Kidney capillary endothelial cell (primary cell): ENCODE results near the gene CD300LG.
"Not testable (repeated sequence)": the region's sequence is repeated elsewhere in the genome, so short reads cannot be mapped to it uniquely, and the experiment has no call there.

Source experiments
- DNase-seq: peaks from one replicate; pipeline ENCODE4 v3.0.0-alpha.2; 2018; ENCODE audit warnings: low spot score

CD300LG gene

DNA sequence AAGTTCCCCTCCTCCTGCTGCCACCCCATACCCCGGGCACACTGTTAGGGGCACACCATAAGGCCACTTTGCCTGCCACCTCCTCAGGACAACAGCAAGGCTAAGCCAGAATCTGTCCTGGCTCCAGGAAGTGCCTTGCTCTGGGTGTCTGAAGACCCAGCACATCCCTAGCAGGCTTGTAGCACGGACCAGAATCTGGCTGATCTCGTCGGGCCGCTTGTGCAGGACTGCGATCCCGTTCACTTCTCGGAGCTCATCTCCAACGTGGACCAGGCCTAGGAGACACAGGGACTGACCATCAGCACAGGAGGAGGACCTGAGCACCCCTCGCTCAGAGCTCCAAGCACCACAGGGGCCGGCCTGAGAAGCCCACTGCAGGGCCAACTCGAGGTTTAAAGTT lies 21.4 kb upstream of the CD300LG start:
- no peak for DNase-seq

- no peak for DNase-seq
These were observed 20.8 kb upstream of the CD300LG start for GRCh38 chr17:43826206-43826605.

- no peak for DNase-seq
These were observed 19.4 kb upstream of the CD300LG start for GRCh38 chr17:43827596-43827995.

DNA sequence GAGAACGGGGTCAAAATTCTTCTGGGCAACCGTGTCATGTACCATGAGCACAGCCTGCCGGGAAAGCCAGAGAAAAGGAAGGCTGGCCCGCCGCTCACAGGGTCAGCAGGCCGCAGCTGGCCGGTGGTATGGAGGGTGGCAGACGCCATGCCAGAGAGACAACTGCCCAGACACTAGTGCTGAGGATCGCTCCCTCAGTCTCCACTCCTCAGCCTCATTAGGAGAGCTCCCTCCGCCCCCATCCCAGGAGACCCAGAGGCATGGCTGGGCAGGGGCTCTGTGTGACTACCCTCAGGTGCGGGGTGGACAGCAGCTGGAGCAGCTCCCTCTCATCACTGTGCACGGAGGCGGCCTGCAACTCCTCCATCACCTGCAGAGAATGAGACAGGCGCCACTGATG lies 17.2 kb upstream of the CD300LG start:
- no peak for DNase-seq

DNA sequence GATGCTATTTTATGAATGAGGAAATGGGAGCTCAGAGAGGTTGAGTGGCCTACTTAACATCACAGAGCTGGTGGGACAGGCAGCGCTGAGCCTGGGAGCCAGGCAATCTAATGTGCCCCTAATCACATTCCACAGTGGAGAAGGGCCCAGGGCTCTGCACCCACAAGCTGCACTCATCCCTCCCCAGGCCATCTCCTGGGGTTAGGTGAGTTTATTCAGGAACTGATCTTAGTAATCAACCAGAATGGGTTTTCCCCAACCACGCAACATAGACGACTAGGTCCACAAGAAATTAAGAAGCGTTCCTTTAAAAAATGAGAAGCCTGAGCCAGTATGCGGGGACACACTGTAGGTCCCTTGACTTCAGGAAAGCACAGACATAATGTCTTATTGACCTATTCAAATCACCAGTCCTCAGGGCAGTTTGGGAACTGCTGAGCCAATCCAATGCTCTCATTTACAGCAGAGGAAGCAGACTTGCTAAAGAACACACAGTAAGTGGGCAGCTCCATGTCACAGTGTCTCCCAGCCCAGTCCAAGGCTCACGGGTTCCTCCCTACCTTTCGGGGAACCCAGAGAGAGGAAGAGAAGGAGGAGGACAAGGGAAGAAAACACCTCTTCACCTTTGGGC lies 16.4 kb upstream of the CD300LG start:
- no peak for DNase-seq

- no peak for DNase-seq
These were observed 15.3 kb upstream of the CD300LG start for GRCh38 chr17:43831633-43832032.

DNA sequence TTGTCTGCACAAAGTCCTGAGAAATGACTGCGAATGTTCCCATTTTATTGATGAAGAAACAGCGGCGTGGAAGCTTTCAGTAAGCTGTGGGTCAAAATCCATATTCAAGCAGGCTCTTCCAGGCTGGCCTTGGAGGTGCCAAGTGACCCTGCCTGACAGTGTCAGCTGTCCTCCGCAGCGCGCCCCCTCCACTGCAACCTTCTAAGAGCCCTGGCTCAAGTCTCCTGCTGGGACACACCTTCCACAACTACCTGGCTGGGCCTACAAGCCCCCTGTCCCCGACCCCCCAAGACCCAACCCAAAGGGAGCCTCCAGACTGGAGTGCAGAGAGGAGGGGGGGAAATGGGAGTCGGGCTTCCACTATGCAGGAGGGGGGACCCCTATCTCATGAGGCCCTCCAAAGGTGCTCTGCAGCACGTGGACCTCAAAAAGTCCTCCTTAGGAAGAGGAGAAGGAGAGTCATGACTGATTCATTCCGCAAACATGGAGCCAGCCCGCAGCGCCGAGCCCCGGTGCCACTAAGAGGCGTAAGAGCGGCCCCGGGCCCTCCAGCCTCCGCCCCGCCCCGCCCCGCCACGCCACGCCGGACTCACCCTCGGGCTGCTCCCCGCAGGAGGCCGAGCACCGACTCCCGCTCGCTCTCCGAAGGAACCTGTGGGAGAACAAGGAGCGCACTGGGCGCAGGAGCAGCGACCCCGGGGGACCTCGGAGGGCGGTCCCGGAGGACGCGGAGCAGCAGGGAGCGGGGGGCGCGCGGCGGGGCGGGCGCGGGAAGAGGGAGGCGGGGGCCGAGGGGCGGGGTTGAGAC lies 14.6 kb upstream of the CD300LG start:
- no peak for DNase-seq

GRCh38 chr17:43832976-43833829 lies 13.8 kb upstream of the CD300LG start, which contains the start of gene MPP3:
MPP3 (minus strand) TSS chr17:43833146; CDS start chr17:43831906, 1,240 bp downstream.
- no peak for DNase-seq

DNA sequence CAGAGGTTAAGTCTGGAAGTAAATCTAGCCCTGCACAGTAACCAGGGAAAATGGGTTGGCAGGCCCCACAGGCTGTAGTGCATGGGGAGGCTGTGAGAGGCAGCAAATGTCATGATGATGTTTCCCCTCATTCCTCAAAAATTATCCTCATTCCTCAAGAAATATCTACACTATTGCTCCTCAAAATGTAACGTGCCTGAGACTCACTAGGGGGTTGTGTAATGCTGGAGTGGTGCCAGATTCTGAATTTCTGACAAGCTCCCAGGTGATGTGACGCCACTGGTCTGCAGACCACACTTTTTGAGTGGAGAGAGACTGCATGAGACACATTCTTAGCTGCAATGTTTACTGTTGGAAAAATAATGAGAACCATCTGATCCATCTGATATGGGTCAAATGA lies 12.9 kb upstream of the CD300LG start:
- DNase-seq = no peak

DNA sequence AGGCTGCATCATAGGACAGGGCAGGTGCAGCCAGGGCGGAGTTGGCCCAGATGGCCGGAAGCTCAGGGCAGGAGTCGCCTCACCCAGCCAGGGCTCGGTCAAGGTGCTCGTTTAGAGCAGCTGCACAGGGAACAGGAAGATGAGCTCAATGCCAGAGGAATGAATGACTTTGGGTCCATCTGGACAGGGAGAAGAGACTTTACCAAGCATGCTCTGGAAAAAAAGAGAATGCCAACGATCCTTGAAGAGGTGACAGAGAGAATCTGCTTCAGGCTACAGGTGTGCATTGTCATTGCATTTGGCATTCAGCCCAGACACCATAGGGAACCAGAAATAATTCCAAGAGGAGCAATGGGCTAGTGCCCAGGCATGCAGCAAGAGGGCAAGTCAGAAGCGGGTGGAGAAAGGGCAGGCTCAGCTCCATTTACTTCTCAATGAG lies 7.3 kb upstream of the CD300LG start:
- DNase-seq = no peak

DNA sequence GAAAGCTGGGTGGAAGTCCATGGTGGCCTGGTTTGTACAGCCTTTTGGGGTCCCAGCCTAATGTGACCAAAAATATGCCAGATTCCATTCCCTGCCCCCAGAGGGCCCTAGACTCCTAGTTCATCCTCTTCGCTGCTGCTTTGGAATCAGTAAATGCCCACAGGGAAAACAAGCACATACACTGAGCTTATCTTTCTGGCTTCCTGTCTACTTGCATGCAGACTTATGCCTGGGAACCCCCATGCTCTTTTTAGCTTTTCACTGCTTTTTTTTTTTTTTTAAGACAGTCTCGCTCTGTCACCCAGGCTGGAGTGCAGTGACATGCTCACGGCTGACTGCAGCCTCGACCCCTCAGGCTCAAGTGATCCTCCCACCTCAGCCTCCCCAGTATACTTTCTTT lies 6.2 kb upstream of the CD300LG start:
- DNase-seq = no peak

- DNase-seq = no peak
These were observed 5.7 kb upstream of the CD300LG start for GRCh38 chr17:43841282-43841681.

DNA sequence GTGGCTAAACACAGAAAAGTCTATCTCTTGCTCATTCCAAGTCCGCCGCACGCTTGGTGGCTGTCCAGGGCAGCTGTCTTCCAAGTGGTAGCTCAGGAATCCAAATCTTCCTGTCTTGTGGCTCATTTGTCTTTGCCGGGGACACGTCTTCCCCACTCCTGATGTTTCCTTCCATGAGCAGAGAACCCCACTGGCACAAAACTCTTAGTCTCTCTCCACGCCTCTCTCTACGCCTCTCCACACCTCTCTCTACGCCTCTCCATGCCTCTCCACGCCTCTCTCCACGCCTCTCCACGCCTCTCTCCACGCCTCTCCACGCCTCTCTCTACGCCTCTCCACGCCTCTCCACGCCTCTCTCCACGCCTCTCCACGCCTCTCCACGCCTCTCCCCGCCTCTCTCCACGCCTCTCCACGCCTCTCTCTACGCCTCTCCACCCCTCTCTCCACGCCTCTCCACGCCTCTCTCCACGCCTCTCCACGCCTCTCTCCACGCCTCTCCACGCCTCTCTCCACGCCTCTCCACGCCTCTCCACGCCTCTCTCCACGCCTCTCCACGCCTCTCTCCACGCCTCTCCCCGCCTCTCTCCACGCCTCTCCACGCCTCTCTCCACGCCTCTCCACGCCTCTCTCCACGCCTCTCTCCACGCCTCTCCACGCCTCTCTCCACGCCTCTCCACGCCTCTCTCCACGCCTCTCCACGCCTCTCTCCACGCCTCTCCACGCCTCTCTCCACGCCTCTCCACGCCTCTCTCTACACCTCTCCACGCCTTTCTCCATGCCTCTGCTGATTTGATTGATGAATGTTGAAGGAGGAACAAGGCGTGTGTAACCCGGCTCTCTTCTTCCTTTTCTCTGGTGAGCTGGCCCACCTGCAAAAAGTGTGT lies 4.6 kb upstream of the CD300LG start:
- not testable (repeated sequence) for DNase-seq

- DNase-seq = no peak
These were observed 4.0 kb upstream of the CD300LG start for GRCh38 chr17:43842975-43843325.

DNA sequence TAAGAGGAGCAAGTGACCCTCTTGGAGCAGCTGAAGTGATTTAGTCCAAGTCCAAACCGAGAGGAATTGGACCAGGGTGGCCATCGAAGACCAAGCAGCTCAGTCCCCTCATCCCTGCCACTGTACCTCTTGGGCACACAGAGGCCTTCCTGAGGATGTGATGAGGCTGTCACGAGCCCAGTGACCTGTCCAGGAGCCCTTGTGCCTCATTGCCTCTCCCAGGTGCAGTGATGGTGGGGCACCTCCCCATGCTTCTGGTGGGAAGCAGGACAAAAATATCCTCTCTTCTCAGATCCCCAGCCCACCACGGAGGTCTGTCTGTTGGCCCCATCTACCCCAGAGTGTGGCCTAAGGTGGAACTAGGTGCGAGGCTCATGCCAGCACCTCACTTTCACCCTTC lies 2.7 kb upstream of the CD300LG start:
- no peak for DNase-seq

GRCh38 chr17:43845766-43846165 lies 1.2 kb upstream of the CD300LG start:
- no peak for DNase-seq

- peak; percentile 57 for DNase-seq
These were observed 709 bp upstream of the CD300LG start for GRCh38 chr17:43846221-43846712.

- no peak for DNase-seq
These were observed 1.6 kb downstream of the CD300LG start for GRCh38 chr17:43848601-43849000.

- DNase-seq = no peak
These were observed 2.1 kb downstream of the CD300LG start for GRCh38 chr17:43849116-43849515.

DNA sequence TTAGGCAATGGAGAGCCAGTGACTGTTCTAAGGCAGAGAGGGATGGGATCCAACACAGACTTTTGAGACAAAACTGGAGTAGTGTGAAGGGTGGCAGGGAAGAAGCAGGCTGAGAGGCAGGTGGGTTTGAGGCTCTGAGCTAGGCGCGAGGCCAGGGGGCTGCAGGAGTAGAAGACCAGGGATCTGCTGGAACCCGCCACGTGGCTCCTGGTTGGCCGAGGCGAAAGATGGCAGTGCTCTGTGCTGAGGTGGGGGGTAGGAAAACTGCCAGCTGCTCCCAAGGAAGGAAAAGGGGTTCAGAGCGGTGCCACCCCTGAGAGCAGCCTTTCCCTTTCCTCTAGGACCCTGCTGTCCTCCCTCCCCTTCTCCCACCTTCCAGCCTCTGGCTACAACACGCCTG lies 5.6 kb downstream of the CD300LG start:
- DNase-seq = no peak

DNA sequence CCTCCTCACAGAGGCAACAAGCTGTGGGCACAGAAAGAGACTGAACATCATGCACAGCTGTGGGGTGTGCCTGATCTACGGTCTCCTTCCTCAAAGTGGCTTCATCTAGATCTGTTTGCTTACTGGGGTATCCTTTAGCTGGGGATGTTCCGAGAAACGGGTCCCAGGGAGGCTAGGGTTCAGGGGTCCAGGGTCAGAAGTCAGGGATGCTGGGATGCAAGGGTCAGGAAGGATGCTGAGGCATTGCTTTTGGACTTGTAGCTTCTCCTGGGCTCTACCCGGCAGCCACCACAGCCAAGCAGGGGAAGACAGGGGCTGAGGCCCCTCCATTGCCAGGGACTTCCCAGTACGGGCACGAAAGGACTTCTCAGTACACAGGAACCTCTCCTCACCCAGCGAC lies 6.6 kb downstream of the CD300LG start:
- no peak for DNase-seq

DNA sequence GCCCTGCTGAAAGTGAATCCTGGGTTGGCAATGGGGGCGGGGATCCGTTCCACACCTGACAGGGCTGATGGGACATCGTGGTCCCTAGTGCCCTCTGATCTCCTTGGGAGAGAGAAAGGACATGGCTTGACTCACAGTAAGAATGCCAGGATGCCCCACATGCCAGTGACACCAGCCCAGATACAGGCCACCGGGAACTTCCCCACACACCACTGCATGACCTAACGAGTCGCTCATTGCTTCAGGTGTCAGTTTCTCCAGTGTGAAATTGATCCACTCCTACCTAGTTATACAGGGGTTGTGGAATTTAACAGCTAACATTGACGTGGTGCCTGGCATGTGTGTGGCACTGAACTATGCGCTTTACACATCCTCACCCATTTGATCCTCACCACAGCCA lies 7.5 kb downstream of the CD300LG start:
- no peak for DNase-seq
